GM12874 (cell line): Measurements from ENCODE around the gene HMOX2.
A peak's percentile ranks its signal among the peaks of the same experiment; 100 is the strongest.

Experiments
- CTCF ChIP-seq: IDR thresholded peaks from 2 replicates; pipeline ENCODE4 v1.5.1; 2011; ENCODE audit warnings: low read depth, mild to moderate bottlenecking, control low read depth, low read length, moderate library complexity; ENCODE audit not compliant: insufficient read depth

Gene HMOX2

GRCh38 chr16:4505356-4506147, 29.4 kb downstream of the HMOX2 start:
- no peak for TF ChIP-seq CTCF

- TF ChIP-seq CTCF = peak; percentile 88
Measured at GRCh38 chr16:4506450-4506849, 30.3 kb downstream of the HMOX2 start.

- no peak for TF ChIP-seq CTCF
Measured at GRCh38 chr16:4507588-4508345, 31.6 kb downstream of the HMOX2 start.

GRCh38 chr16:4508806-4509205, 32.6 kb downstream of the HMOX2 start:
- no peak for TF ChIP-seq CTCF

GRCh38 chr16:4509420-4509819, 33.2 kb downstream of the HMOX2 start:
- no peak for TF ChIP-seq CTCF

- no peak for TF ChIP-seq CTCF
Measured at GRCh38 chr16:4510131-4510530, 33.9 kb downstream of the HMOX2 start.

GRCh38 chr16:4510747-4511426, 34.7 kb downstream of the HMOX2 start:
- TF ChIP-seq CTCF = no peak
